ENCODE data around the gene TBL1XR1.
A peak's percentile ranks its signal among the peaks of the same experiment; 100 is the strongest.
"Not testable (repeated sequence)": the region's sequence is repeated elsewhere in the genome, so short reads cannot be mapped to it uniquely, and the experiment has no call there.

Gene TBL1XR1

DNA sequence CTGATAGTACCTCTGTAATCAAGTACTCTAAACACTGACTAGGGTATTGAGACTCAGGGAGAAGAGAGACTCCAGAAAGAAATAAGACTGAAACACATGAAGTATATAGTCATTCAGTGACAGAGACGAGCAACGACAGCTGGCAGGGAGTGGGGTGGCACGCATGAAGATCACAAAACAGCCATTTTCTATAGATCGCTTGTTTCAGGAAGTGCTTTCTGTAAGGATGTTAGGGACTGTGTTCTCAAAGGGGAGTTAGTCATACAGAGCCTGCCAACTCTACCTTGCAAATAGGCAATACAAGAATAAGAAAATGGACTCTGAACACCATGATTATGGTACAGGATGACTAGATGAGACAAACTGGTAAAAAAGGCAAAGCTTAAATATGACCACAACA is 139.5 kb downstream of the TBL1XR1 start:
- DNase-seq, result no peak

- DNase-seq, result no peak
Measured at GRCh38 chr3:177056927-177057326, 140.4 kb downstream of the TBL1XR1 start.

GRCh38 chr3:177055605-177056571 is 141.4 kb downstream of the TBL1XR1 start:
- DNase-seq, result no peak

DNA sequence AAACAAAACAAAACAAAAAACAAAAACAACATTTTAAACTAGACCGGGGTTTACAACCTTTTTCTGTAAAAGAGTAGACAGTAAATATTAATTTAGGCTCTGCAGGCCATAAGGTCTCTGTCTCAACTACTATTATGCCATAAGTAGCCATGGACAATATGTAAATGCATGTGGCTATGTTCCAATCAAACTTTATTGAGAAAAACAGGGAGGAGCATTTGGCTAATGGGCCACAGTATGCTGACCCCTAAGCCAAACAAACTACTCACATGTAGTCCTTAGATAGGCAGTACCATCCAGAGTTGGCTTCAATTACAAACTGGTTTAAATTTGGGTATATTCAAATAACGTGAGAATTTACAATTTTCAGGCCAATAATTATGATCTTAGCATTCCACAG is 144.2 kb downstream of the TBL1XR1 start:
- DNase-seq, result no peak

DNA sequence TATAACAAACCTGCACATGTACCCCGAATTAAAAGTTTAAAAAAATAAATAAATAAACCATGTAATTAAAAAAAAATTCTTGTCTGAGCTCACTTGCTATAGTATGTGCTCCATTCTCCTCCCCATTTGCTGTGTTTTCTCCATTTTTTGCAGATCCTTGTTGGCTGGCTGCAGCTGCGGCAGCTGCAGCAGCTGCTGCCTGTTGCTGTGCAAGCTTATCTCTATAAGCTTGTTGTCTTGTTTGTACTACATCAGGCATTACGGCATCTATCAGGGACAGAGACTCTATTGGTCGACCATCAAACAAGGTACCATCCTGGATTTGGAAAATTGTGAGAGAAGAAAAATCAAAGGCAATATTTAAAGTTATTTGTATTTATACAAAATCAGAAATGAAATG is 145.9 kb downstream of the TBL1XR1 start:
- DNase-seq, result no peak

DNA sequence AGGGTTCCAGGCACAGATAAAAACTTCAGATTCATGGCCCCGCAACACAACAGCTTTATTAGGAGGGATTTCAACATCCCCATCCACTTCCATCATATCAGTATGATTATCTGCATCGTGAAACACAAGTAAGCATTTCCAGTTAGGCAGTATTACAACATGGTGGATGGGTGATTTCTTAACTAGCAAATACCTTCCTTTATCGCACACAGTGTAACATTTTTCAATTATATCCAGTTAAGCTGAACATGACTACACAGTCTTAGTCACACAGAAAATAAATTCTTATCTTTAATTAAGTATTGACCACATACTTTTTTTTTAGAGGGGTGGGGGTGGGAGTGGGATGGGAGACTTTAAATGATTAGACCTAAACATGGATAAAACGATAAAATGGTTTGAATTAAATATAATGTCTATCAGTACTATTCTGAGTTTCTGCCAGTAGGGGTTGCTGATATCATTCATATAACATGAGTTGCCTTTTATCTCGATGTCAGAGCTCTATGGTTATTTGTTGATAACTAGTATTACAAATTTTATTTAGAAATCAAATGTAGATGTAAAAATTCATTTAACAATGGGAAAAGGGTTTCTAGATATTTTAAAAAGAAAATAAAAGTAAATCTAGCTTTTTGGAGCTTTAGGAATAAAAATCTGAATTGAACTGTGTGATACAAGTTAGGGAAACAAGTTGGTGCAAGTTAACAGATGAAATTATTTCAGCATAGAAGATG is 146.6 kb downstream of the TBL1XR1 start:
- peak; percentile 11 for DNase-seq

- no peak for DNase-seq
Measured at GRCh38 chr3:177045767-177046166, 151.5 kb downstream of the TBL1XR1 start.

DNA sequence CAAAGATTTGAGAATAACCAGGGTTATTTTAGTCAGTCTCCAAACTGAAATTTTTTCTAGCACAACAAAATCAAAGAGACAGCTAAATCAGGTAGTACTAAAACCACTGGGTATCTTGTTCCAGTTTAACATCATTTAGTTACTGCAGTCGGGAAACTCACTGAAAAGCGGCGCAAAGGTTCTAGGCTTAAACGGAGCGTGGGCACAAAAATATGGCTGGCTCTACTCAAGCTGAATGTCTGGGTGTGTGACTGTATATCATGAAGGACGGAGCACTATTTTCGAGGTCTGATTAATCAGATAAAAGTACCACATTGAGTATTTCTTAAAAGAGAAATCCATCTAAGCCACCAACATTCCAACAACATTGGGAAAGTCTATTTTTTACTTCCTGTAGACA is 152.1 kb downstream of the TBL1XR1 start:
- no peak for DNase-seq

- no peak for DNase-seq
Measured at GRCh38 chr3:177041730-177042551, 155.3 kb downstream of the TBL1XR1 start.

DNA sequence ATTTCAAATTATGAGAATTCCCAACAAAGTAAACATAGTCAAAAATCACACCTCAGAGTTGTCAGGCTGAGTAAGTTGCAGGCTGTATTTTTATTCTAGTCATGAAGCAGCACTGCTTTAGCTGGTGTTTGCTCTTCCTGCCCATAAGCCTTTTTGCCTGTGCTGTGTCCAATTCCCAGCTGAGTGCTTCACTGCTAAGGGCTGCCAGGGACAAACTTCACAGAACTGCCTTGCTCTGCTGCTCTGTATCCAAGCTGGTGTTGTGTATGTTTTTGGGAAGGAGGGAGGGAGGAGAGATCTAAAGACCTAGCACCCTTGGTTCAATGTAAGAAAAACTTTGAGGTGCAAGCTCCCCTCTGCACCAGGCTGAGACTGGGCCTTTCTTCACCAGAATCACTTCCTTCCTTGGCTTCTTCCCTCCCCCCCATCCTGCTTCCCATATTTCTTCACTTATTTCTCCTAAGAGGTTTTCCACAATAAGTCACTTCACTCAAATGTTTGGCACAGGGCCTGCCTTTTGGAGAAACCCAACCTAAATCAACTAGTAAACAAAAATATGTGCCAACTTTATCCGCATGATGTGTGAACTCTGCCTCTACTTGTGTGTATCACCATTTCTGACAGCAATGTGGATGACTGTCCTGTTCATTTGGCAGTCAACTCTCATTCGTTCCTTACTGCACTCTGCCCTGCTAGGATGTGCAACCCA is 156.1 kb downstream of the TBL1XR1 start:
- DNase-seq, result peak; percentile 6

DNA sequence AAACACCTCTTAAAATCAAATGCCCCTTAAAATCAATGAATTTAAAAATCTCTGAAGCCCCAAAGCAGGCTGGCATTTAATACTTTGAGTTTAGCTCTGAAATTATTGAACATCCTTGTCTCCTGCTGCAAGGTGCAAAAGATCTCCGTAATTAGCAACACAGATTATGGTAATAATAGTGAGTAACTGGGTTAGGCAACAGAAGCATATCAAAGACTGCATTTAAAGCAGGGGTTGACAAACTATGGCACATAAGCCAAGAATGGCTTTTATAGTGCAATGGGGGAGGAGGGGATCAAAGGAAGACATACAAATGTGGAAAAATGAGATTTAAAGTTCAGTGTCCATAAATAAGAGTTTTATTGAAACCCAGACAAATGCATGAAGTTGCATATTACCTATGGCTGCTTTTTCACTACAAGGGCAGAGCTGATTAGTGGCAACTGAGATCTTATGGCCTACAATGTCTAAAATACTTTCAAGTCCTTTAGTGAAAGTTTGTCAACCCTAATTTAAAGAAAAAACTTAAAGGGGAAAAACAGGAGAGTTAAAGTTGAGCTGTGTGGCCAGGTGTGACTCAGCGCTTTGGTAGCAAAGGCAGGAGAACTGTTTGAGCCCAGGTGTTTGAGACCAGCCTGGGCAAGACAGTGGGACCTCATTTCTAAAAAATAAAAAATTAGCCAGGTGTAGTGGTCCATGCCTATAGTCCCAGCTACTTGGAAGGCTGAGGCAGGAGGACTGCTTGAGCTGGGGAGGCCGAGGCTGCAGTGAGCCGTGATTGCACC is 157.6 kb downstream of the TBL1XR1 start:
- no peak for DNase-seq

GRCh38 chr3:177037241-177037640 is 160.0 kb downstream of the TBL1XR1 start:
- DNase-seq, result no peak

DNA sequence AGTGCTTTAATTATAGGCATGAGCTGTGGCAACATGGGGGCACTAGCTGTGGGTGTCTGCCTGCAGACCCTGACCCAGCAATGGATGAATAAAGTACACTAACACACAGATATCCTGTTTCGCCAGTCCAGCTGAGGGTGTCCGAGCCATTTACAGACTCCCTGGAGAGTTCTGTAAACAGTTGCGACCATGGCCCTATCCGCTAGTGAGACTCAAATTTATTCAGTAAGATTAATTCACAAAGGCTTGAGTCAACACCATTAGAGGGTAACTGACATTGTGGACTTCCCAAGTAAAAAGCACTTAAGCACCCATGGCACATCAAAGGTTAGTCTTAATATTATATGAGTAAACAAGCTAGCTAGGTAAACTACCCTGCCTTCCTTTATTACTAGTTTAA is 161.6 kb downstream of the TBL1XR1 start:
- peak; percentile 17 for DNase-seq

GRCh38 chr3:177034832-177035475 is 162.3 kb downstream of the TBL1XR1 start:
- no peak for DNase-seq

DNA sequence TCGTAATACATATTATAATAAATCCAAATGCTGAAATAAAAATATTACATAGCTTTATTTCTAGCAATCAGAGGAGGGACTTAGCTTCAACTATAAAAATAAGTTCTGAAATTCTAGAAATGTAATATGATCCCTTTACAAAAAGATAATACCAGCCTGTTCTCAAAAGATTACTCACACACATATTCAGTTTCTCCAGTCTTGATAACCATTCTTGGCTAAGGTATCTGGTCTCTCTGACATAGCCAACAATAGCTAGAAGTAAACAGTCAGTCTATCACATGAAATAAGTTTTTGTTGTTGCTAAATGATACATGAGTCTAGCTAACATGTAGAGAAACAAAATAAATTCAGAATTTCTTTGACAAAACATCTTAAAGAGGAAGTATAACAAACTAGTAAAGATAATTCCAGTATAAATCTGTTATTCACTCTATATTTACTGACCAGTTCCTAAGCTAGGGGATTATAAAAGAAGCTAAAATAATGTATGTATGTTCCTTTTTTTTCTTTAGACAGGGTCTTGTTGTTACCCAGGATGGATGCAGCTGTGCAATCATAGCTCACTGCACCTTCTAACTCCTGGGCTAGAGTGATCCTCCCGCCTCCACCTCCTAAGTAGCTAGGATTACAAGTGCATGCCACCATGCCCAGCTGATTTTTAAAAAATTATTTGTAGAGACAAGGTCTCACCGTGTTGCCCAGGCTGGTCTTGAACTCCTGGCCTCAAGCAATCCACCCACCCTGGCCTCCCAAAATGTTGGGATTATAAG is 170.6 kb downstream of the TBL1XR1 start:
- DNase-seq, result no peak

DNA sequence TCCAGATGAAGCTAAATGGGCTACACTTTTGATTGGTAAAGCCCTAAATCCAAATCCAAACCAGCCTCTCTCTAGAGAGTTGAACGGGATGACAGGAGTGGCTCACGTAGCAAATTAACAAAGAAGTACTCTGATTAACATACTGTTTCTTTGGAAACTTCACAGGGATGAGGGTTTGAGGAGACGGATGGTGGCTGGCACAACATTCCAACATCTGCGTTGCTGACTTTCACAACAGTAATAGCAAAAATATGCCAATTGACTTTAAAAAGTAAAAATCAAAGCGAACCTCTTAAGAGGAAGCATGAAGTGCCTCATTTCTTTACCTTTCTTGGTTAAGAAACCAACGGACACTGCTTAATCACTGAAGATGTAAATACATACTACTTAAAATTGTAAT is 181.4 kb downstream of the TBL1XR1 start:
- no peak for DNase-seq

DNA sequence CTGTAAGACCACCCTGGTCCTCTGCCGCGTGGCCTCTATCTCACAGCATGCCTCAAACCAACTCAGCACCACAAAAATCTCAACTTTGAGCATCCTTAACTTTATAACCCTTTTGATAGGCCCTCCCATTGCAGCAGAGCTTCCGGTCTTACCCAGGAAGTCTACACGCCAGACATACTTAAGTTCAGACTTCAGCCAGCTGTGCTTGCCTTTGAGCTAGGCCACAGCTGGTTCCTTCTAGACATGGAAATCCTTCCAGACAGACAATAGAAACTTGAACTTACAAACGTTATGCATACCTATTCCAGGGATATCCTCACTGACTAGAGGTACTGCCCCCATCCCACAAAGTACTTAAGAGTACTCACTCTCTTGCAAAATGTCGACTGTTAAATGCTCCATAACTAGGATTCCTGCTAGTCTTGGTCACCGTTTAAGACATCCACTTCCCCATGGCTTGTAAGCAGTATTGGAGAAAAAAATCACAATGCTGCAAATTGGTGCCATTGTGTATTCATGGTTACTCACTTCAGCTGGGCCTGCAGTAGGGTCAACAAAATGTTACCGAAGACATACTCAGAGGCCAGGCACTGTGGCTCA is 183.5 kb downstream of the TBL1XR1 start:
- no peak for DNase-seq

DNA sequence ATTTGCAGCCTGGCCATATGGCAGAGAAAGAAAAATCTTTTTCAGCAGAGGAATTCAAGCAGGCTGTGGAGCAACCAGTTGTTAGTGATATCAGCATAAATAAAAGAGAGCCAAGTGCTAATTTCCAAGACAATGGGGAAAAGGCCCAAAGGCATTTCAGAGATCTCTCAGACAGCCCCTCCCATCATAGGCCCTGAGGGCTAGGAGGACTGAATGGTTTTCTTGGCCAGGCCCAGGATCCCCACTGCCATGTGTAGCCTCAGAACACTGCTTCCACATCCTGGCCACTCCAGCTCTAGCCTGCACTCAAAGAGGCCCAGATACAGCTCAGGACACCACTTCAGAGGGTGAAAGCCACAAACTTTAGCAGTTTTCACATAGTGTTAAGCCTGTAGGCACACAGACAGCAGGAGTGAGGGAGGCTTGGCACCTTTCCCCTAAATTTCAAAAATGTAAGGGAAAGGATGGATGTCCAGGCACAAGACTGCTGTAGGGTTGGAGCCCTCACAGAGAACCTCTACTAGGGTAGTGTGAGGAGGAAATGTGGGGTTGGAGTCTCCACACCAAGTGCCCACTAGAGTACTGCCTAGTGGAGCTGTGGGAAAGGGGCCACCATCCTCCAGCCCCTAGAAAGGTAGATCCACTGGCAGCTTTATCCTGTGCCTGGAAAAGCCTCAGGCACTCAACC is 191.4 kb downstream of the TBL1XR1 start:
- no peak for DNase-seq

DNA sequence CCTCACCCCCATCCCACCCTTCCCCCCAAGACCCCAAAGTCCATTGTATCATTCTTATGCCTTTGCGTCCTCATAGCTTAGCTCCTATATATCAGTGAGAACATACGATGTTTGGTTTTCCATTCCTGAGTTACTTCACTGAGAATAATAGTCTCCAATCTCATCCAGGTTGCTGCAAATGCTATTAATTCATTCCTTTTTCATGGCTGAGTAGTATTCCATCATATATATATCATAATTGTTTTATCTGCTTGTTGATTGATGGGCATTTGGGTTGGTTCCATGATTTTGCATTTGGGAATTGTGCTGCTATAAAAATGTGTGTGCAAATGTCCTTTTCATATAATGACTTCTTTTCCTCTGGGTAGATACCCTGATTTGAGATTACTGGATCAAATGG is 197.1 kb downstream of the TBL1XR1 start:
- not testable (repeated sequence) for DNase-seq

All from NCI-H345 (cell line).